GM23338 (cell line): ENCODE measurements around the gene RYR3. TPM values are rescaled to one million over a fixed set of nuclear protein-coding genes. Genes with fewer than 3 reads are reported as not detected.

Source experiments
- ATAC-seq: fragments of 200-7000 bp; cut with Tn5 transposase; 3 replicates; pipeline ENCODE4 v1.9.1; 2020
- DNase-seq: peaks from one replicate; pipeline ENCODE4 v3.0.0-alpha.2; 2015; ENCODE audit warnings: low spot score
- H2AFZ ChIP-seq: fragments of 200-600 bp; sonication (generic); 2 replicates; pipeline ENCODE4 v1.8.0; 2016; ENCODE audit warnings: antibody characterized with exemption, mild to moderate bottlenecking, moderate library complexity
- H3F3A ChIP-seq: fragments of 200-600 bp; sonication (generic); replicated peaks from 2 replicates; pipeline ENCODE4 v1.8.0; 2017; ENCODE audit warnings: antibody characterized with exemption, mixed run types, low read depth
- H3K27ac ChIP-seq: fragments of 200-600 bp; sonication (generic); 2 replicates; pipeline ENCODE4 v1.6.1; 2016; ENCODE audit warnings: low read depth
- H3K27me3 ChIP-seq: fragments of 200-600 bp; sonication (generic); 2 replicates; pipeline ENCODE4 v1.8.0; 2016; ENCODE audit warnings: mild to moderate bottlenecking, mixed run types, moderate library complexity; ENCODE audit not compliant: insufficient read depth
- H3K36me3 ChIP-seq: fragments of 200-600 bp; sonication (generic); 2 replicates; pipeline ENCODE4 v1.8.0; 2016; ENCODE audit warnings: mild to moderate bottlenecking; ENCODE audit not compliant: insufficient read depth
- H3K4me1 ChIP-seq: fragments of 200-600 bp; sonication (generic); 2 replicates; pipeline ENCODE4 v1.8.0; 2016; ENCODE audit warnings: mild to moderate bottlenecking, moderate library complexity; ENCODE audit not compliant: insufficient read depth
- H3K4me2 ChIP-seq: fragments of 200-600 bp; sonication (generic); 2 replicates; pipeline ENCODE4 v1.7.1; 2017; ENCODE audit warnings: mixed run types
- H3K4me3 ChIP-seq: fragments of 200-600 bp; sonication (generic); 2 replicates; pipeline ENCODE4 v1.6.1; 2016; ENCODE audit warnings: mixed run types
- H3K79me2 ChIP-seq: fragments of 200-600 bp; sonication (generic); replicated peaks from 2 replicates; pipeline ENCODE4 v1.8.0; 2017; ENCODE audit warnings: mild to moderate bottlenecking; ENCODE audit not compliant: insufficient read depth
- H3K9me2 ChIP-seq: fragments of 200-600 bp; sonication (generic); 2 replicates; pipeline ENCODE4 v1.8.0; 2017; ENCODE audit not compliant: insufficient read depth
- H4K20me1 ChIP-seq: fragments of 200-600 bp; sonication (generic); replicated peaks from 2 replicates; pipeline ENCODE4 v1.8.0; 2017; ENCODE audit warnings: mild to moderate bottlenecking; ENCODE audit not compliant: insufficient read depth
- H3K27ac Mint-ChIP-seq: 2 replicates; pipeline ENCODE4 v1.8.0; 2020; ENCODE audit warnings: inconsistent platforms, mild to moderate bottlenecking, moderate library complexity, mixed read lengths
- H3K27me3 Mint-ChIP-seq: 3 replicates; pipeline ENCODE4 v1.8.0; 2022; ENCODE audit warnings: low read depth, mild to moderate bottlenecking, moderate library complexity, mixed read lengths, inconsistent platforms; ENCODE audit not compliant: insufficient read depth, poor library complexity
- H3K36me3 Mint-ChIP-seq: 3 replicates; pipeline ENCODE4 v1.8.0; 2021; ENCODE audit warnings: low read depth, mild to moderate bottlenecking, inconsistent platforms, moderate library complexity, mixed read lengths
- H3K4me1 Mint-ChIP-seq: 3 replicates; pipeline ENCODE4 v1.8.0; 2020; ENCODE audit warnings: mild to moderate bottlenecking, inconsistent platforms, mixed read lengths
- H3K4me3 Mint-ChIP-seq: 3 replicates; pipeline ENCODE4 v1.8.0; 2021; ENCODE audit warnings: moderate library complexity, mild to moderate bottlenecking, inconsistent platforms, mixed read lengths
- H3K9me3 Mint-ChIP-seq: 3 replicates; pipeline ENCODE4 v1.8.0; 2020; ENCODE audit warnings: moderate library complexity, mild to moderate bottlenecking, inconsistent platforms, mixed read lengths
- CREB1 ChIP-seq: fragments of 250-450 bp; sonication (Bioruptor Pico); IDR thresholded peaks from 2 replicates; pipeline ENCODE4 v1.5.0; 2020; ENCODE audit warnings: low read depth, mild to moderate bottlenecking, moderate library complexity
- EZH2 ChIP-seq: fragments of 200-600 bp; sonication (generic); IDR thresholded peaks from one replicate; pipeline ENCODE4 v1.8.0; 2017; ENCODE audit warnings: antibody characterized with exemption, mild to moderate bottlenecking, low read depth; ENCODE audit not compliant: unreplicated experiment
- EZH2phosphoT487 ChIP-seq: fragments of 200-600 bp; sonication (generic); IDR thresholded peaks from one replicate; pipeline ENCODE4 v1.8.1; 2018; ENCODE audit warnings: antibody characterized with exemption; ENCODE audit not compliant: unreplicated experiment
- JUNB ChIP-seq: IDR thresholded peaks from one replicate; pipeline ENCODE4 v1.6.1; 2016; ENCODE audit warnings: antibody characterized with exemption; ENCODE audit not compliant: unreplicated experiment
- NANOG ChIP-seq: IDR thresholded peaks from 2 replicates; pipeline ENCODE4 v1.6.1; 2016; ENCODE audit warnings: antibody characterized with exemption, borderline replicate concordance
- POLR2AphosphoS5 ChIP-seq: IDR thresholded peaks from 2 replicates; pipeline ENCODE4 v1.6.1; 2016; ENCODE audit warnings: antibody characterized with exemption, low read depth
- STAT1 ChIP-seq: IDR thresholded peaks from one replicate; pipeline ENCODE4 v1.6.1; 2016; ENCODE audit warnings: antibody characterized with exemption; ENCODE audit not compliant: unreplicated experiment
- ZNF114 ChIP-seq: fragments of 250-450 bp; sonication (Bioruptor Pico); IDR thresholded peaks from 2 replicates; pipeline ENCODE4 v1.5.0; 2020; ENCODE audit warnings: mild to moderate bottlenecking, moderate library complexity
- ZNF331 ChIP-seq: fragments of 250-450 bp; sonication (Bioruptor Pico); IDR thresholded peaks from 2 replicates; pipeline ENCODE4 v1.5.0; 2020; ENCODE audit warnings: low read depth, mild to moderate bottlenecking, moderate library complexity
- long read RNA-seq: library from polyadenylated mRNA; unstranded; transcript quantifications from one replicate; pipeline ENCODE4 v2.0.0, GENCODE V29; 2020; ENCODE audit not compliant: unreplicated experiment
- polyA plus RNA-seq: library from polyadenylated mRNA; unstranded; fragments of >200 nt; fragmentation: Nextera tagmentation; extraction: Ambion mirVana; gene quantifications from 2 replicates; pipeline ENCODE4 v1.2.1, GENCODE V29; 2016
- total RNA-seq: library from RNA; depleted of rRNA; stranded (reverse); fragments of >200 nt; shearing (Covaris generic); gene quantifications from 2 replicates; pipeline ENCODE4 v1.2.3, GENCODE V29; 2014; rRNA removed
- TF ChIP-seq, protein P1 (sequence below): IDR thresholded peaks from 2 replicates; pipeline ENCODE4 v1.6.1; 2016; ENCODE audit warnings: antibody characterized with exemption
- TF ChIP-seq, protein P2 (sequence below): IDR thresholded peaks from one replicate; pipeline ENCODE4 v1.6.1; 2018; ENCODE audit warnings: antibody characterized with exemption; ENCODE audit not compliant: unreplicated experiment
- TF ChIP-seq, protein P3 (sequence below): fragments of 250-450 bp; sonication (Bioruptor Pico); IDR thresholded peaks from 2 replicates; pipeline ENCODE4 v1.5.0; 2020; ENCODE audit warnings: mild to moderate bottlenecking, moderate library complexity
- TF ChIP-seq, protein P4 (sequence below), 2 experiments: fragments of 200-600 bp in 1 of 2; sonication (generic) in 1 of 2; conservative IDR thresholded peaks; 2 replicates each; pipeline versions ENCODE4 v1.5.1 to v1.6.1; 2016 to 2017; ENCODE audit warnings: antibody characterized with exemption in 2 of 2, low read depth in 2 of 2, mild to moderate bottlenecking in 2 of 2, moderate library complexity in 1 of 2

Gene RYR3
- total RNA-seq (0.97 and 1.2 TPM in 2 replicates), polyA plus RNA-seq (1.1 and 1.5 TPM in 2 replicates)
- long read RNA-seq: 0 reads

DNA sequence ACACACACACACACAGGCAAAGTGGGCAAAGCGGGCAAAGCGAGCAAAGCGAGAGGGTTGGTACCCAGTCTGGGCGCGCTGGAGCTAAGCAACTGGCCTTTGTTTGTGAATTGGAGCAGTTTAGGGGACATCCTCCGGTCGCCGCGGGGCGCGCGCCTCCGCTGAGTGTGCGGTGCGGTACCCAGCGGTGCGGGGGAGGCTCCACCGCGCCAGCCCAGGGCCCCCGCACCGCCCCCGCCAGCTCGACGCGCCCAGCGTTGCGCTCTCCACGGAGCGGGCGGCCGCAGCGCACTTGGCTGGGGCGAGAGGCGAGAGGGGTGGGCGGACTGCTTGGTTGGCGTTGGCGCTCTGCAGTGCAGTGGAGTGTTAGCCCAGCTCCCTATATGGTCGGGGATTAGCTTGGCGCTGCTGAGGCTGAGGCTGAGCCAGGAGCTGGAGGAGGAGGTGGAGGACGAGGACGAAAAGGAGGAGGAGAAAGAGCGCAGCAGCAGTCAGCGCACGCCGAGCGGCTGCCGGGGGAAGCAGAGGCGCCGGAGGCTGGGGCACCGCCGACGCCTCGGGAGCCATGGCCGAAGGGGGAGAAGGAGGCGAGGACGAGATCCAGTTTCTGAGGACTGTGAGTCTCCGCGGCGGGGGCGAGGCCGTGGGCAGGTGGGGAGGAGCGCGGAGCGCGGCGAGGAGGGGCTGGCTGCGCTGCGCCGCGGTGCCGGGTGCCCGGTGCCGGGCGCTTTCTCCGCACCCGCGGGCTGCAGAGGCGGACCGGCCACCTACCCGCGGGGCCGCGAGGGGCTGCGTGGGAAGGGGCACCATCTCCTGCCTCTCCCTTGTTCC, at the start of gene RYR3:
TSS of gene RYR3 (plus strand) at position 487 of the 831 bp plus-strand sequence. CDS start at position 566, 79 bp downstream.
- Histone ChIP-seq H4K20me1 (no peaks in the 10 kb centered on the region), H3K4me1 (peaks cover 13% of the 10 kb centered on the region), H3K4me2 (peak within 1 kb of the TSS; percentile 90), H3K27ac (no peak within 1 kb of the TSS), H3K9me2 (peaks cover 9% of the 10 kb centered on the region; the same call in 1 of the 2 replicates), H2AFZ (peak within 1 kb of the TSS; percentile 97), H3F3A (no peaks in the 10 kb centered on the region), H3K4me3 (peak within 1 kb of the TSS; percentile 79), H3K79me2 (no peaks in the 10 kb centered on the region), H3K27me3 (peaks cover 49% of the 10 kb centered on the region), H3K36me3 (no peaks in the 10 kb centered on the region)
- peaks cover 21% of the 10 kb centered on the region for H3K4me1 Mint-ChIP-seq
- peaks cover 36% of the 10 kb centered on the region for H3K27me3 Mint-ChIP-seq
- H3K36me3 Mint-ChIP-seq: no peaks in the 10 kb centered on the region
- TF ChIP-seq, protein P1, sequence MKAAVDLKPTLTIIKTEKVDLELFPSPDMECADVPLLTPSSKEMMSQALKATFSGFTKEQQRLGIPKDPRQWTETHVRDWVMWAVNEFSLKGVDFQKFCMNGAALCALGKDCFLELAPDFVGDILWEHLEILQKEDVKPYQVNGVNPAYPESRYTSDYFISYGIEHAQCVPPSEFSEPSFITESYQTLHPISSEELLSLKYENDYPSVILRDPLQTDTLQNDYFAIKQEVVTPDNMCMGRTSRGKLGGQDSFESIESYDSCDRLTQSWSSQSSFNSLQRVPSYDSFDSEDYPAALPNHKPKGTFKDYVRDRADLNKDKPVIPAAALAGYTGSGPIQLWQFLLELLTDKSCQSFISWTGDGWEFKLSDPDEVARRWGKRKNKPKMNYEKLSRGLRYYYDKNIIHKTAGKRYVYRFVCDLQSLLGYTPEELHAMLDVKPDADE: no peak
- no peak for TF ChIP-seq EZH2
- TF ChIP-seq EZH2phosphoT487: no peak
- TF ChIP-seq POLR2AphosphoS5: no peak
- TF ChIP-seq, protein P2, sequence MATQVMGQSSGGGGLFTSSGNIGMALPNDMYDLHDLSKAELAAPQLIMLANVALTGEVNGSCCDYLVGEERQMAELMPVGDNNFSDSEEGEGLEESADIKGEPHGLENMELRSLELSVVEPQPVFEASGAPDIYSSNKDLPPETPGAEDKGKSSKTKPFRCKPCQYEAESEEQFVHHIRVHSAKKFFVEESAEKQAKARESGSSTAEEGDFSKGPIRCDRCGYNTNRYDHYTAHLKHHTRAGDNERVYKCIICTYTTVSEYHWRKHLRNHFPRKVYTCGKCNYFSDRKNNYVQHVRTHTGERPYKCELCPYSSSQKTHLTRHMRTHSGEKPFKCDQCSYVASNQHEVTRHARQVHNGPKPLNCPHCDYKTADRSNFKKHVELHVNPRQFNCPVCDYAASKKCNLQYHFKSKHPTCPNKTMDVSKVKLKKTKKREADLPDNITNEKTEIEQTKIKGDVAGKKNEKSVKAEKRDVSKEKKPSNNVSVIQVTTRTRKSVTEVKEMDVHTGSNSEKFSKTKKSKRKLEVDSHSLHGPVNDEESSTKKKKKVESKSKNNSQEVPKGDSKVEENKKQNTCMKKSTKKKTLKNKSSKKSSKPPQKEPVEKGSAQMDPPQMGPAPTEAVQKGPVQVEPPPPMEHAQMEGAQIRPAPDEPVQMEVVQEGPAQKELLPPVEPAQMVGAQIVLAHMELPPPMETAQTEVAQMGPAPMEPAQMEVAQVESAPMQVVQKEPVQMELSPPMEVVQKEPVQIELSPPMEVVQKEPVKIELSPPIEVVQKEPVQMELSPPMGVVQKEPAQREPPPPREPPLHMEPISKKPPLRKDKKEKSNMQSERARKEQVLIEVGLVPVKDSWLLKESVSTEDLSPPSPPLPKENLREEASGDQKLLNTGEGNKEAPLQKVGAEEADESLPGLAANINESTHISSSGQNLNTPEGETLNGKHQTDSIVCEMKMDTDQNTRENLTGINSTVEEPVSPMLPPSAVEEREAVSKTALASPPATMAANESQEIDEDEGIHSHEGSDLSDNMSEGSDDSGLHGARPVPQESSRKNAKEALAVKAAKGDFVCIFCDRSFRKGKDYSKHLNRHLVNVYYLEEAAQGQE: no peak
- TF ChIP-seq, protein P3, sequence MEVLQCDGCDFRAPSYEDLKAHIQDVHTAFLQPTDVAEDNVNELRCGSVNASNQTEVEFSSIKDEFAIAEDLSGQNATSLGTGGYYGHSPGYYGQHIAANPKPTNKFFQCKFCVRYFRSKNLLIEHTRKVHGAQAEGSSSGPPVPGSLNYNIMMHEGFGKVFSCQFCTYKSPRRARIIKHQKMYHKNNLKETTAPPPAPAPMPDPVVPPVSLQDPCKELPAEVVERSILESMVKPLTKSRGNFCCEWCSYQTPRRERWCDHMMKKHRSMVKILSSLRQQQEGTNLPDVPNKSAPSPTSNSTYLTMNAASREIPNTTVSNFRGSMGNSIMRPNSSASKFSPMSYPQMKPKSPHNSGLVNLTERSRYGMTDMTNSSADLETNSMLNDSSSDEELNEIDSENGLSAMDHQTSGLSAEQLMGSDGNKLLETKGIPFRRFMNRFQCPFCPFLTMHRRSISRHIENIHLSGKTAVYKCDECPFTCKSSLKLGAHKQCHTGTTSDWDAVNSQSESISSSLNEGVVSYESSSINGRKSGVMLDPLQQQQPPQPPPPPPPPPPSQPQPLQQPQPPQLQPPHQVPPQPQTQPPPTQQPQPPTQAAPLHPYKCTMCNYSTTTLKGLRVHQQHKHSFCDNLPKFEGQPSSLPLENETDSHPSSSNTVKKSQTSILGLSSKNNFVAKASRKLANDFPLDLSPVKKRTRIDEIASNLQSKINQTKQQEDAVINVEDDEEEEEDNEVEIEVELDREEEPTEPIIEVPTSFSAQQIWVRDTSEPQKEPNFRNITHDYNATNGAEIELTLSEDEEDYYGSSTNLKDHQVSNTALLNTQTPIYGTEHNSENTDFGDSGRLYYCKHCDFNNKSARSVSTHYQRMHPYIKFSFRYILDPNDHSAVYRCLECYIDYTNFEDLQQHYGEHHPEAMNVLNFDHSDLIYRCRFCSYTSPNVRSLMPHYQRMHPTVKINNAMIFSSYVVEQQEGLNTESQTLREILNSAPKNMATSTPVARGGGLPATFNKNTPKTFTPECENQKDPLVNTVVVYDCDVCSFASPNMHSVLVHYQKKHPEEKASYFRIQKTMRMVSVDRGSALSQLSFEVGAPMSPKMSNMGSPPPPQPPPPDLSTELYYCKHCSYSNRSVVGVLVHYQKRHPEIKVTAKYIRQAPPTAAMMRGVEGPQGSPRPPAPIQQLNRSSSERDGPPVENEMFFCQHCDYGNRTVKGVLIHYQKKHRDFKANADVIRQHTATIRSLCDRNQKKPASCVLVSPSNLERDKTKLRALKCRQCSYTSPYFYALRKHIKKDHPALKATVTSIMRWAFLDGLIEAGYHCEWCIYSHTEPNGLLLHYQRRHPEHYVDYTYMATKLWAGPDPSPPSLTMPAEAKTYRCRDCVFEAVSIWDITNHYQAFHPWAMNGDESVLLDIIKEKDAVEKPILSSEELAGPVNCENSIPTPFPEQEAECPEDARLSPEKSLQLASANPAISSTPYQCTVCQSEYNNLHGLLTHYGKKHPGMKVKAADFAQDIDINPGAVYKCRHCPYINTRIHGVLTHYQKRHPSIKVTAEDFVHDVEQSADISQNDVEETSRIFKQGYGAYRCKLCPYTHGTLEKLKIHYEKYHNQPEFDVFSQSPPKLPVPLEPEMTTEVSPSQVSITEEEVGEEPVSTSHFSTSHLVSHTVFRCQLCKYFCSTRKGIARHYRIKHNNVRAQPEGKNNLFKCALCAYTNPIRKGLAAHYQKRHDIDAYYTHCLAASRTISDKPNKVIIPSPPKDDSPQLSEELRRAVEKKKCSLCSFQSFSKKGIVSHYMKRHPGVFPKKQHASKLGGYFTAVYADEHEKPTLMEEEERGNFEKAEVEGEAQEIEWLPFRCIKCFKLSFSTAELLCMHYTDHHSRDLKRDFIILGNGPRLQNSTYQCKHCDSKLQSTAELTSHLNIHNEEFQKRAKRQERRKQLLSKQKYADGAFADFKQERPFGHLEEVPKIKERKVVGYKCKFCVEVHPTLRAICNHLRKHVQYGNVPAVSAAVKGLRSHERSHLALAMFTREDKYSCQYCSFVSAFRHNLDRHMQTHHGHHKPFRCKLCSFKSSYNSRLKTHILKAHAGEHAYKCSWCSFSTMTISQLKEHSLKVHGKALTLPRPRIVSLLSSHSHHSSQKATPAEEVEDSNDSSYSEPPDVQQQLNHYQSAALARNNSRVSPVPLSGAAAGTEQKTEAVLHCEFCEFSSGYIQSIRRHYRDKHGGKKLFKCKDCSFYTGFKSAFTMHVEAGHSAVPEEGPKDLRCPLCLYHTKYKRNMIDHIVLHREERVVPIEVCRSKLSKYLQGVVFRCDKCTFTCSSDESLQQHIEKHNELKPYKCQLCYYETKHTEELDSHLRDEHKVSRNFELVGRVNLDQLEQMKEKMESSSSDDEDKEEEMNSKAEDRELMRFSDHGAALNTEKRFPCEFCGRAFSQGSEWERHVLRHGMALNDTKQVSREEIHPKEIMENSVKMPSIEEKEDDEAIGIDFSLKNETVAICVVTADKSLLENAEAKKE (CRISPR knock-in tag): no peak
- no peak for TF ChIP-seq ZNF331 (CRISPR knock-in tag)
- no peak for TF ChIP-seq NANOG
- no peak for TF ChIP-seq ZNF114 (CRISPR knock-in tag)
- TF ChIP-seq CREB1 (CRISPR knock-in tag): no peak
- TF ChIP-seq, protein P4, sequence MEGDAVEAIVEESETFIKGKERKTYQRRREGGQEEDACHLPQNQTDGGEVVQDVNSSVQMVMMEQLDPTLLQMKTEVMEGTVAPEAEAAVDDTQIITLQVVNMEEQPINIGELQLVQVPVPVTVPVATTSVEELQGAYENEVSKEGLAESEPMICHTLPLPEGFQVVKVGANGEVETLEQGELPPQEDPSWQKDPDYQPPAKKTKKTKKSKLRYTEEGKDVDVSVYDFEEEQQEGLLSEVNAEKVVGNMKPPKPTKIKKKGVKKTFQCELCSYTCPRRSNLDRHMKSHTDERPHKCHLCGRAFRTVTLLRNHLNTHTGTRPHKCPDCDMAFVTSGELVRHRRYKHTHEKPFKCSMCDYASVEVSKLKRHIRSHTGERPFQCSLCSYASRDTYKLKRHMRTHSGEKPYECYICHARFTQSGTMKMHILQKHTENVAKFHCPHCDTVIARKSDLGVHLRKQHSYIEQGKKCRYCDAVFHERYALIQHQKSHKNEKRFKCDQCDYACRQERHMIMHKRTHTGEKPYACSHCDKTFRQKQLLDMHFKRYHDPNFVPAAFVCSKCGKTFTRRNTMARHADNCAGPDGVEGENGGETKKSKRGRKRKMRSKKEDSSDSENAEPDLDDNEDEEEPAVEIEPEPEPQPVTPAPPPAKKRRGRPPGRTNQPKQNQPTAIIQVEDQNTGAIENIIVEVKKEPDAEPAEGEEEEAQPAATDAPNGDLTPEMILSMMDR (conservative IDR thresholded peaks at IDR 0.05; ENCODE audit: low read depth in 2 of 2): no peak
- TF ChIP-seq JUNB: no peak
- no peak for TF ChIP-seq STAT1
- DNase-seq (peak; percentile 75), ATAC-seq (peak; percentile 84)
- H3K9me3 Mint-ChIP-seq: no peaks in the 10 kb centered on the region; the same call in 1 of the 3 replicates
- peak within 1 kb of the TSS; percentile 83 for H3K4me3 Mint-ChIP-seq
- no peak within 1 kb of the TSS for H3K27ac Mint-ChIP-seq
